Tongue (tissue), 2 donors: ENCODE results near the gene C5orf52. TPM values are rescaled to one million over a fixed set of nuclear protein-coding genes. Genes with fewer than 3 reads are reported as not detected.
A peak's percentile ranks its signal among the peaks of the same experiment; 100 is the strongest.
"Not testable (repeated sequence)": the region's sequence is repeated elsewhere in the genome, so short reads cannot be mapped to it uniquely, and the experiment has no call there.

Source experiments
- DNase-seq: peaks from one replicate; pipeline ENCODE4 v3.0.0-alpha.2; 2015
- total RNA-seq: library from RNA; depleted of rRNA; stranded (reverse); fragments of >200 nt; gene quantifications from one replicate; pipeline ENCODE4 v1.2.3, GENCODE V29; 2014

Gene C5orf52
- total RNA-seq, 1 donor from 2014 or later = not detected

GRCh38 chr5:157679801-157680200 is 8.5 kb downstream of the C5orf52 start:
- no peak for DNase-seq

GRCh38 chr5:157680239-157680638 is 8.9 kb downstream of the C5orf52 start:
- DNase-seq = no peak

DNA sequence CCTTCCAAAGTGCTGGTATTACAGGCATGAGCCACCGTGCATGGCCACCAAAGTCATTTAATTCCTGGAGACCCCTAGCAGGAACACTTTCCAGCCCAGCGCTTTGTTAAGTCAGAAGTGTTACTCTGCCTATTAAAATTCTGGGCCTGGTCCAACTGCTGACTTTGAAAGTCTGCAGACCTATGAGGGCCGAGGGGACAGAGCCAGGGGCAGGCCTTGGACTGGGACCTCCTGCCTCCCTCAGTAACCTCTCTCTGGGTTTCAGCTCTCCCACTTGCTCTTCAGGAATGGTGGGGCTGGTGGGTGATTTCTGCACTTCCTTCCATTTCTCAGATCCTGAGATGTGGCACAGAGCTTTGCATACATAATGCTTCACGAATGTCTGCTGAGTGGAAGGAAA is 9.7 kb downstream of the C5orf52 start:
- no peak for DNase-seq

DNA sequence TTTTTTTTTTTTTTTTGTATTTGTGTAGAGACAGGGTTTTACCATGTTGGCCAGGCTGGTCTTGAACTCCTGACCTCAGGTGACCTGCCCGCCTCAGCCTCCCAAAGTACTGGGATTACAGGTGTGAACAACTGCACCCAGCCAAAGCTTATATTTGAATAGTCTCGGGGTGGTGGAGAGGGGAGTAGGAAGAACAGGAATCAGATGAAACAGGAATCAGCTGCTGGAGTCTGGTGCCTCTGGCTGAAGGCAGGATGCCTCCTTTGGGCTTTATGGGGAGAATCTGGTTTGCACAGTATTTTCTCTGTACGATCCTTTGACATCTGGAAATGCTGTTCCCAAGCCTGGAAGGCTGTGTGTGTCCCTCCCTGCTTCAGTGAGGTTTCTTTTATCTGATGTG is 10.9 kb downstream of the C5orf52 start:
- DNase-seq = no peak

- not testable (repeated sequence) for DNase-seq
Measured at GRCh38 chr5:157686276-157687197, 15.2 kb downstream of the C5orf52 start.

DNA sequence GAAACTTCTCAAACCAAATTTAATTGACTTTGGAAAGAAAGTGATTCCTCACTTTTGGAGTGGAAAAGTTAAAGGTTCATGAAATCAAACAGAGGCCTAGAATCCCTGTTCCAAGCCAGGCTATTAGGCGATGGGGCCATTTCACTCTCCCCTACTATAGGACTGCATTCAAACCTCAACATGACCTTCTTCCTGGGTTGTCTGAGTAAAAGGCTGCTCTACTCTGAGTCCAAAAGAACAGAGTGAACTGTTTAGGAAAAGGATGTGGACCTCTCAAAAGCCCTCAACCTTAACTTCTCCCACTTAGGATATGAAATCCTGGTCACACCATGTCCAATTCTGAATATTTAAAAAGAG is 15.8 kb downstream of the C5orf52 start:
- no peak for DNase-seq

DNA sequence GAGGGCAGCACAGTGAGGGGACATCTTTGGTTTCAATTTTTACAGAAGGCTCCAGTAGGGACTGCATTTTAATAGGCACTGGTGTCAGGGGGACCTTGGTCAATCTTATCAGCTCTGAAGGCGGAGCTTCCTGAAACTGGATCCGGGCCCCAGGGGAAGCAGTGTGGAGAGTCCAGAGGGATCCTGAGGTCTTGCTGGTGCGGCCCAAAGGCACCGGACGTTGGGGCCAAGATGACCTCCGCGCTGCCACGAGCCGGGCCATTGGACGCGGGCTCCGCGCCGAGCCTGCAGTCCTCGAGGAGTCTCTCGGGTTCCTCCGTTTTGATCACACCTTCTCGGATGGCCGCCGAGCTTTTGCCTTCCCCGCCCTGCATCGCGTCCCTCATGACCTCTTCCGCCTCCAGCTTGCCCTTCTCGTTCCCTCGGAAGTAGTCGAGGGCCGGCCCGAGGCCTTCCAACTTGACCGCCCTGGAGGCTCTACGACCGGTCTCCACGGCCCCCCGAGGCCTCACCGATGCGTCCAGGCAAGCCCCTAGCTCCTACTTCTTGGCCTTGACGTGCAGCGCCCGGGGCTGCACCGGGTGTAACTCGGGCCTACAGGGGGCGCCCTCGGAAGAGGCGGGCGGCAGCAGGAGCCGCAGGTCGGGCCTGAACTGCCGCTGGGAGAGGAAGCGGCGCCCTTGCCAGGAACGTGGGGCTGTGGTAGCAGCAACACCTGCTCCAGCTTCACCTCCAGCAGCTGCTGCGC is 18.8 kb downstream of the C5orf52 start:
- DNase-seq = no peak

DNA sequence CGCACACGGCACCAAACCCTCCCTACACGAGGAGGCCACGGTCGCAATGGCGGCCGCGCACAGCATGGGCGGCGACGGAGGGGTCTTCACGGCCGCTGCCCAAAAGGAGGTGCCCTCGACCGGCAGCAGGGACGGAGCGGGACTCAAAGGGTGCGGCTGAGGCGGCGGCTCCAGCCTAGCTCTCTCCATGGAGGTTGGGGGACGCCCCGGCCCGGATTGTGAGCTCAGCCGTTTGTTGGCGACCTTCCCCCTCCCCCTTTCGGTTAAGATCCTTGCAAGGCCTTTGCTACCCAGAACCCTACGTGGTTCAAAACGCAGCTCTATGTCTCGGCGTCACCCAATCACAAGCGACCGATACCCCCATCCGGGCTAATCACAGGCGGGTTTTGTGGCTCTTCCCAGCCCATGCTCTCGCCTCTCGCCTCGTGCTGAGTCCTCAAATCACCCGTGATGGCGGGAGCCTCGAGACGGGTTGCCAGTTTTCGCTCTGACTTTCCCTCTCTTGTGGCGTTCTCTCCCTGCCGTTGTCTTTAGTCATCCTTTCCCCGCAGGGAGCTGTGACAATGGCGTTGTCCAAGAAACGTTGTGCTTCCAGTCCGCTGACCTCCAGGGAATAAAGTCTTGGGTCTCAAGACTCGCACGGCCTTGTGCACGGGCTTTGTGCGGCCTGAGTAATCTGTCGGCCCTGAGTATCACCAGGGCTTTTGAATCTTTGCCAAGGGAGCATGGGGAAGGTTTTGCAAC is 19.5 kb downstream of the C5orf52 start:
- no peak for DNase-seq

- not testable (repeated sequence) for DNase-seq
Measured at GRCh38 chr5:157693816-157694215, 22.5 kb downstream of the C5orf52 start.

DNA sequence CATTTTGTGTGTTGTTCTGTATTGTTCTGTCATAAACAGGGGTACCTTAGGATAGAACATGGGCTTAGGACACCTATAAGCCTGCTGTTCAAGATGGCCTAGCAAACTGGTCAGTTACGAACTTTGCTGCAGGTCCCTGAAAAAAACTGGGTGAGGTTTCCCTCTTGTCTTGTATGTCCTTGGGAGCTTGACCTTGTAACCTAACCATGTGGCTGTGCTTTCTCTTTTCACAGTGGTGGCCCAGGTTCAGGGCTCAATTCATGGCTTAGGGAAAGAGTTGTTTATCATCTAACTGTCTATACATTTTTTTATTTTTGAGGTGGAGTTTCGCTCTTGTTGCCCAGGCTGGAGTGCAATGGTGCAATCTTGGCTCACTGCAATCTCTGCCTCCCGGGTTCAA is 24.8 kb downstream of the C5orf52 start:
- DNase-seq = not testable (repeated sequence)

GRCh38 chr5:157698674-157699073 is 27.3 kb downstream of the C5orf52 start:
- not testable (repeated sequence) for DNase-seq

DNA sequence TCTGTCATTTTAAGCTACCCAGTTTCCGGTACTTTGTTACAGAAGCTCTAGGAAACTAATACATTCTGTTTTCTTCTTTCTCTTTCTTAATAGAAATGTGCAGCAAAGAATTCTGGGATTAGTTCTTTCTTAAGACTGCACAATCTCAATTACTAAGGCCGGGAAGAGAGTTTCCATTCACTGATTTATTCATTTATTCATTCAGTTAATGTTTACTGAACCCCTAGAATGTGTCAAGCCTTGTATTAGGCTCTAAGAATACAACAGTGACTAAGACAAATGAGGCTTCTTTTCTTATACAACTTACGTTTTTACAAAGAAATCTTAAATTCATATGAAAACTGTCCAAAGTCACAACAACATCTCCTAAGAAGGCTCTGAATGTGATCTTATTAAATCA is 32.4 kb downstream of the C5orf52 start:
- no peak for DNase-seq

DNA sequence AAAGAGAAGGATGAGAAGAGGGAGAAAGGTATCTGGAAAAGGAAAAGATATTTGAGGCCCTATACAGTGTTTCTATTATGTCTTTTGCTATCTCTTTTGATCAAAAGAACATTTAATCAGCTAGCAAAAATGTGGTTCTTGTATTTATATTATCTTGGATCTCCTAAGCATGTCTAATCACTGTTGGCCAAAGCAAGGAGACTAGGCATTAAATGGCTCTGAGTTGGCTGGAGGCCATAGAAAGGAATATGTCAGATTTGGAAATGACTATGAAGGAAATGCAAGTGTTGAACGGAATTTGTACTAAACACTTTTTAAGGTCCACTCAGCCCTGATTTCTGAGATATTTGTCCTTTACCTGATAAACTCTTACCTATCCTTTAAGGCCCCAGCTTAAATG is 37.5 kb downstream of the C5orf52 start:
- DNase-seq = peak; percentile 75

DNA sequence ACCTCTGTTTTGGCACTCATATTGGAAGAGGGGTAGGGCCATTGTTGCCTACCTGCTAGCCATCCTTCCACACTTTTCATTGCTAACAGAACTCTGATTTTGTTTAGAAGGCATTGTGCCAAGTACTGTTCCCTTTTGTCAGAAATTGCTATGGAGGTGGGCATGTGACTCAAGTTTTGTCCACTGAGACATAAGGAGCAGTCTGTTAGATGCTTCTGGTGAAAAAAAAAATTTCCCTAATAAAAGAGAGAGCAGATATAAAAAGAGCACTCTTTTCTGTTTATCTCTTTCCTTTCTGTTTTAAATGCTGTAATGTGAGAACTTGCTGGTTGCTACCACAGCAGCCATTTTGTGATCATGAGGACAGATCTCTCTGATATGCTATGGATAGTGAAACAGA is 38.0 kb downstream of the C5orf52 start:
- DNase-seq = no peak

GRCh38 chr5:157710431-157710830 is 39.1 kb downstream of the C5orf52 start:
- no peak for DNase-seq

GRCh38 chr5:157710882-157711281 is 39.5 kb downstream of the C5orf52 start:
- no peak for DNase-seq

DNA sequence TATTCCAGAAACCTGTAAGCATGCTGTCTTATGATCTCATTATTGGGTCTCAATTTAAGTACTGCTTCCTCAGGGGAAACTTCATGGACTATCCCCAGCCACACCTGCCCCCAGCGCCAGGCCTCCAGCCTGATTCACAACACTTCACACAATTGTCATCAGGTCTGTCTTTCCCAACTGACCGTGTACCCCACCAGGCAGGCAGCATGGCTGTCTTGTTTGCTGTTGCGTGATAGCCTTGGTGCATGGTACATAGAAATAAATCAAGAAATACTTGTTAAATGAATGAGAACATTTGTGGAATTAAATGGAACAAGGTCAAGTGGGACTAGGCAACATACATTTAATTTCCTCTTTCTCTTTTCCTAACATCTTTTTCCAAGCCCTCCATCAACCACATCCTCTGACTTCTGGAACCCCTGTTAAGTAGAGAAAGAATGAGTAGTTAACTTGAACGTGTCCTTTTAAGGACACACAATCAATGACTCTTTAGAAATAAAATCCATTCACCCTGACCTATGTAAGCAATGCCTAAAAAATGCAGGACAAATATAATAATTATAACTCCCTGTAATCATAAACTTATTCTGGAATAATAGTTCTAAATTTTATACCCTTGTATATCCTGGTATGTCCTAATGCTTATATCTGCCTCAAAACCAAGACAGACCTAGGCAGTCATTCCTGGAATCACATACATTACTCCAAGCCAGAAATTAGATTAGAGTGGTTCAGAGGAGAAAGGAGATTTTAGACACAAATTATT is 42.7 kb downstream of the C5orf52 start:
- no peak for DNase-seq

DNA sequence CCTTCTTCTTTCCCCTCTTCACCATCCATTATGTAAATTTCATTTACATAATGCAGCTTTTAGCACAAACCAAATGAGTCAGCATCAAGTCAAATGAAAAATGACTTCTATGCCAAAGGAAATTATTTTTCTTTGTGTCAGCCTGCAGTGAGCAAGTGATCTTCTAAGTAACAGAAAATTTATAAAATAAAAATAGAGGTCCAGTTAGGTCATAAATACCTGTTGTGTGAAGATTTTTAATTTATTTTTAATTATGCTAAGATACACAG is 43.2 kb downstream of the C5orf52 start:
- no peak for DNase-seq

DNA sequence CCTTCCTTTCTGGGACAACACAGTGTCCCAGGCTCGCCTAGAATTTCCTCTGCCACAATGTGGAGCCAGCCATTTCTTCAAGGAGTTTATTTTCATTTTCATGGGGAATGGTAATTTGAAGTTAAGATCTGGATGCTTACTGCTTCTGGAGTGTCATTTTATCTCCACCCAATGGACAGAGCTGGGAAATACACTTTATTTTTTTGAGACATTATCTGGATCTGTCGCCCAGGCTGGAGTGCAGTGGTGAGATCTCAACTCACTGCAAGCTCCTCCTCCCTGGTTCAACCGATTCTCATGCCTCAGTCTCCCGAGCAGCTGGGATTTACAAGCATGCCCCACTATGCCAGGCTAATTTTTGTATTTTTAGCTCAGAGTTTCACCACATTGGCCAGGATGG is 47.2 kb downstream of the C5orf52 start:
- DNase-seq = peak; percentile 82

DNA sequence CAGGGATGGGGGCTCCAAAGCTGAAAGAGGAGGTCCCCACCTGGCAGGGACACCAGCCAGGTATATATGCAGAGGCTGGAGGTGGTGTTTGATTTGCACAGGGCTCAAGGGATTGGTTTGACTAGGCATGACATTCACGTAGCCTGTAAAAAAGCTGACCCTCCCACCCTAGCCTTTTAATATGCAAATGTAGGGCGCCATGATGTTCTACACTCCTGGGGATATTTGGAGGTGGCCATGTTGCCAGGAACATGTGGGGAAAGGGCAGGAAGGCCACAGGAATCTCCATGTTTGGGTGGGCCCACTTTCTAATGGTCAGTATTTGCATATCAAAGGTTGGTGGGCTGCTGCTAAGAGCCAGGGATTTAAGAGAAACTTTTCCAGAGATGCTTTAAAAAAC is 47.9 kb downstream of the C5orf52 start:
- DNase-seq = no peak

DNA sequence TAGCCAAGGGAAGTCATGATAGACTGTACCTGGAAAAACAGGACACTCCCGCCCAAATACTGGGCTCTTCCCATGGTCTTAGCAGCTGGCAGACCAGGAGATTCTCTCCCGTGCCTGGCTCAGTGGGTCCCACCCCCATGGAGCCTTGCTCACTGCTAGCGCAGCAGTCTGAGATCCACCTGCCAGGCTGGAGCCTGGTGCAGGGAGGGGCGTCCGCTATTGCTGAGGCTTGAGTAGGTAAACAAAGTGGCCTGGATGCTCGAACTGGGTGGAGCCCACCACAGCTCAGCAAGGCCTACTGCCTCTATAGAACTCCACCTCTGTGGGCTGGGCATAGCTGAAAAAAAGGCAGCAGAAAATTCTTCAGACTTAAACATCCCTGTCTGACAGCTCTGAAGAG is 49.8 kb downstream of the C5orf52 start:
- no peak for DNase-seq

DNA sequence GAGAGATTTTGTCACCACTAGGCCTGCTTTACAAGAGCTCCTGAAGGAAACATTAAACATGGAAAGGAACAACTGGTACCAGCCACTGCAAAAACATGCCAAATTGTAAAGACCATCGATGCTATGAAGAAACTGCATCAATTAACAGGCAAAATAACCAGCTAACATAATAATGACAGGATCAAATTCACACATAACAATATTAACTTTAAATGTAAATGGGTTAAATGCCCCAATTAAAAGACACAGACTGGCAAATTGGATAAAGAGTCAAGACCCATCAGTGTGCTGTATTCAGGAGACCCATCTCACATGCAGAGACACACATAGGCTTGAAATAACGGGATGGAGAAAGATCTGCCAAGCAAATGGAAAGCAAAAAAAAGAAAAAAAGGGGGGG is 51.6 kb downstream of the C5orf52 start:
- not testable (repeated sequence) for DNase-seq
